Mesenchymal stem cell (in vitro differentiated cells and primary cell): ENCODE measurements around the gene ASB9.

Experiments
- DNase-seq: peaks from one replicate; pipeline ENCODE4 v3.0.0-alpha.2; 2013
- H2AFZ ChIP-seq: one replicate; pipeline ENCODE4 v1.6.1; 2013; ENCODE audit warnings: low read depth, mild to moderate bottlenecking, control low read depth, inconsistent platforms, low read length, moderate library complexity
- H2AK5ac ChIP-seq: 2 replicates; pipeline ENCODE4 v1.6.1; 2013; ENCODE audit warnings: low read length, moderate library complexity, mild to moderate bottlenecking, inconsistent platforms; ENCODE audit not compliant: severe bottlenecking
- H2BK120ac ChIP-seq: one replicate; pipeline ENCODE4 v1.6.1; 2013; ENCODE audit warnings: low read depth, mild to moderate bottlenecking, inconsistent platforms, low read length, moderate library complexity
- H2BK12ac ChIP-seq, 2 experiments: one replicate each; pipeline ENCODE4 v1.6.1; 2013; ENCODE audit warnings: inconsistent platforms in 2 of 2, low read length in 2 of 2, mild to moderate bottlenecking in 2 of 2, moderate library complexity in 2 of 2, control low read depth in 1 of 2
- H2BK15ac ChIP-seq: one replicate; pipeline ENCODE4 v1.6.1; 2013; ENCODE audit warnings: mild to moderate bottlenecking, low read depth, inconsistent platforms; ENCODE audit not compliant: poor library complexity, severe bottlenecking
- H2BK5ac ChIP-seq: 2 replicates; pipeline ENCODE4 v1.6.1; 2013; ENCODE audit warnings: low read depth, mild to moderate bottlenecking, low read length, control low read depth, inconsistent platforms; ENCODE audit not compliant: poor library complexity, severe bottlenecking
- H3K14ac ChIP-seq, 2 experiments: one replicate each; pipeline ENCODE4 v1.6.1; 2013; ENCODE audit warnings: inconsistent platforms in 2 of 2, low read length in 2 of 2, control low read depth in 1 of 2, mild to moderate bottlenecking in 1 of 2, moderate library complexity in 1 of 2
- H3K18ac ChIP-seq, 2 experiments: one replicate each; pipeline ENCODE4 v1.6.1; 2013; ENCODE audit warnings: inconsistent platforms in 2 of 2, low read length in 2 of 2, control low read depth in 1 of 2, low read depth in 1 of 2, mild to moderate bottlenecking in 1 of 2
- H3K23ac ChIP-seq, 2 experiments: one replicate each; pipeline ENCODE4 v1.6.1; 2013; ENCODE audit warnings: inconsistent platforms in 2 of 2, low read length in 2 of 2, mild to moderate bottlenecking in 2 of 2, moderate library complexity in 2 of 2, control low read depth in 1 of 2
- H3K27ac ChIP-seq: 2 replicates; pipeline ENCODE4 v1.5.1; 2013; ENCODE audit warnings: mild to moderate bottlenecking, moderate library complexity, low read length, control low read depth, inconsistent platforms; ENCODE audit not compliant: poor library complexity, severe bottlenecking
- H3K27me3 ChIP-seq, 2 experiments: 2 replicates each; pipeline versions ENCODE4 v1.6.1 to v1.7.0; 2013; ENCODE audit warnings: low read length in 2 of 2, mild to moderate bottlenecking in 2 of 2, moderate library complexity in 2 of 2, control low read depth in 1 of 2, inconsistent platforms in 1 of 2; ENCODE audit not compliant: control insufficient read depth in 1 of 2, insufficient read depth in 1 of 2
- H3K36me3 ChIP-seq, 2 experiments: 2 replicates each; pipeline versions ENCODE4 v1.6.1 to v1.7.0; 2013; ENCODE audit warnings: low read length in 2 of 2, control low read depth in 1 of 2, inconsistent platforms in 1 of 2, low read depth in 1 of 2, mild to moderate bottlenecking in 1 of 2; ENCODE audit not compliant: insufficient read depth in 2 of 2, control insufficient read depth in 1 of 2
- H3K4ac ChIP-seq, 2 experiments: one replicate each; pipeline ENCODE4 v1.6.1; 2013; ENCODE audit warnings: inconsistent platforms in 2 of 2, low read length in 2 of 2, mild to moderate bottlenecking in 2 of 2, moderate library complexity in 2 of 2, control low read depth in 1 of 2, low read depth in 1 of 2
- H3K4me1 ChIP-seq: 2 replicates; pipeline ENCODE4 v1.6.1; 2013; ENCODE audit warnings: low read depth, low read length, control low read depth; ENCODE audit not compliant: control insufficient read depth, insufficient read depth
- H3K4me2 ChIP-seq: 2 replicates; pipeline ENCODE4 v1.6.1; 2013; ENCODE audit warnings: low read length, mild to moderate bottlenecking, inconsistent platforms; ENCODE audit not compliant: poor library complexity, severe bottlenecking
- H3K4me3 ChIP-seq, 2 experiments: 2 replicates each; pipeline versions ENCODE4 v1.5.1 to v1.7.0; 2013; ENCODE audit warnings: low read length in 2 of 2, mild to moderate bottlenecking in 2 of 2, control low read depth in 1 of 2, low read depth in 1 of 2; ENCODE audit not compliant: insufficient read depth in 1 of 2
- H3K79me1 ChIP-seq: replicated peaks from 2 replicates; pipeline ENCODE4 v1.6.1; 2013; ENCODE audit warnings: mild to moderate bottlenecking, control low read depth, low read length, inconsistent platforms; ENCODE audit not compliant: poor library complexity, severe bottlenecking
- H3K9ac ChIP-seq: 2 replicates; pipeline ENCODE4 v1.7.0; 2013; ENCODE audit warnings: mild to moderate bottlenecking, low read length, moderate library complexity
- H3K9me3 ChIP-seq: 2 replicates; pipeline ENCODE4 v1.7.0; 2013; ENCODE audit warnings: mild to moderate bottlenecking, low read length; ENCODE audit not compliant: control insufficient read depth
- H4K8ac ChIP-seq: one replicate; pipeline ENCODE4 v1.6.1; 2013; ENCODE audit warnings: inconsistent platforms, mild to moderate bottlenecking, low read length, moderate library complexity
- H4K91ac ChIP-seq: one replicate; pipeline ENCODE4 v1.6.1; 2013; ENCODE audit warnings: mild to moderate bottlenecking, low read length, inconsistent platforms
- WGBS: methylation state at CpG from one replicate; pipeline ENCODE4 v1.1.7; 2013; ENCODE audit warnings: mixed read lengths; 5-methylcytosine and 5-hydroxymethylcytosine counted together

The ASB9 gene

DNA sequence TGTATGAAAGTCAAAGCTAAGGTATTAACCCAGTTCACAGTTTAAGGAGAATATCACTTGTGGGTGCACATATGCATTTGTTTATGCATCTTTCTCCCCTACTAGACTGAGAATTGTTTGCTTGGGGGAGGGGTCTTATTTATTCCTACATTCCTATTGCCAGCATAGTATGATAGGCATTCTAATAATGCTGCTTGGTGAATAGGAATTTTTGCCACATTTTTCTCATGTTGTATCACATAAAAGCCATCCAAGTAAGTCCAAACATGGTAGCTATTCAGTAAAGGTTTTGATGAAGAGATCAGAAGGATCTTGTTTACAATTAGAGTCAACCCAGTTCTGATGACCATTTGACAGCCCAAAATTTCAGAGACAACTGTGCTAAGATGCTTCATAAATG lies 48.6 kb downstream of the ASB9 start:
- H3K18ac ChIP-seq, result no peak overlapping the region
- no peak overlapping the region for H3K14ac ChIP-seq
- H4K91ac ChIP-seq, result no peak overlapping the region
- no peak overlapping the region for H3K9ac ChIP-seq
- H3K4me1 ChIP-seq, result no peaks in the 10 kb centered on the region
- H2AFZ ChIP-seq, result no peak overlapping the region
- no peak overlapping the region for H2BK120ac ChIP-seq
- no peak overlapping the region for H2BK15ac ChIP-seq
- no peaks in the 10 kb centered on the region for H3K36me3 ChIP-seq
- H3K4me2 ChIP-seq, result no peak overlapping the region
- no peaks in the 10 kb centered on the region for H3K9me3 ChIP-seq
- H2BK5ac ChIP-seq, result no peak overlapping the region
- H3K4ac ChIP-seq, result no peak overlapping the region
- H2AK5ac ChIP-seq, result no peak overlapping the region
- peaks cover 0 to 28% of the 10 kb centered on the region in 2 experiments for H3K27me3 ChIP-seq
- no peaks in the 10 kb centered on the region for H3K79me1 ChIP-seq
- DNase-seq, result no peak
- no peak overlapping the region for H3K27ac ChIP-seq
- H4K8ac ChIP-seq, result no peak overlapping the region
- no peak overlapping the region for H3K4me3 ChIP-seq
- H3K23ac ChIP-seq, result no peak overlapping the region
- no peak overlapping the region for H2BK12ac ChIP-seq

GRCh38 chrX:15217161-15217560 lies 52.7 kb downstream of the ASB9 start:
- Histone ChIP-seq H3K18ac (no peak overlapping the region), H2BK12ac (no peak overlapping the region), H2BK5ac (no peak overlapping the region), H4K8ac (no peak overlapping the region), H3K4me2 (no peak overlapping the region), H3K79me1 (no peaks in the 10 kb centered on the region), H3K27me3 (peaks cover 0 to 12% of the 10 kb centered on the region in 2 experiments), H3K4me1 (no peaks in the 10 kb centered on the region), H2BK15ac (no peak overlapping the region), H3K4me3 (no peak overlapping the region), H3K9me3 (no peaks in the 10 kb centered on the region), H3K27ac (no peak overlapping the region), H4K91ac (no peak overlapping the region), H2BK120ac (no peak overlapping the region), H2AK5ac (no peak overlapping the region), H2AFZ (no peak overlapping the region), H3K4ac (no peak overlapping the region), H3K36me3 (no peaks in the 10 kb centered on the region), H3K9ac (no peak overlapping the region), H3K14ac (no peak overlapping the region), H3K23ac (no peak overlapping the region)
- DNase-seq, result no peak
- WGBS, result 100% methylated on average over 1 of the region's 1 CpG

- Histone ChIP-seq H4K8ac (no peak overlapping the region), H4K91ac (no peak overlapping the region), H2BK120ac (no peak overlapping the region), H3K79me1 (no peaks in the 10 kb centered on the region), H3K36me3 (no peaks in the 10 kb centered on the region), H2BK12ac (no peak overlapping the region), H3K4me1 (no peaks in the 10 kb centered on the region), H3K27ac (no peak overlapping the region), H3K9ac (no peak overlapping the region), H3K23ac (no peak overlapping the region), H2BK5ac (no peak overlapping the region), H3K4me3 (no peak overlapping the region), H2AFZ (no peak overlapping the region), H3K9me3 (no peaks in the 10 kb centered on the region), H3K14ac (no peak overlapping the region), H2BK15ac (no peak overlapping the region), H2AK5ac (no peak overlapping the region), H3K18ac (no peak overlapping the region), H3K4ac (no peak overlapping the region), H3K4me2 (no peak overlapping the region), H3K27me3 (peaks cover 0 to 5% of the 10 kb centered on the region in 2 experiments)
- WGBS, result no CpG with 5 or more reads among the region's 1 CpG
- no peak for DNase-seq
Observed at GRCh38 chrX:15216280-15216679, 53.6 kb downstream of the ASB9 start.

GRCh38 chrX:15215366-15215765 lies 54.5 kb downstream of the ASB9 start:
- Histone ChIP-seq H4K8ac (no peak overlapping the region), H3K9me3 (no peaks in the 10 kb centered on the region), H2AFZ (no peak overlapping the region), H3K9ac (no peak overlapping the region), H3K79me1 (no peaks in the 10 kb centered on the region), H2BK5ac (no peak overlapping the region), H3K4ac (no peak overlapping the region), H3K23ac (no peak overlapping the region), H3K4me1 (no peaks in the 10 kb centered on the region), H2AK5ac (no peak overlapping the region), H3K14ac (no peak overlapping the region), H2BK15ac (no peak overlapping the region), H3K27ac (no peak overlapping the region), H3K18ac (no peak overlapping the region), H3K4me2 (no peak overlapping the region), H3K4me3 (no peak overlapping the region), H3K36me3 (no peaks in the 10 kb centered on the region), H2BK120ac (no peak overlapping the region), H4K91ac (no peak overlapping the region), H3K27me3 (peaks cover 0 to 3% of the 10 kb centered on the region in 2 experiments), H2BK12ac (no peak overlapping the region)
- 96% methylated on average over 2 of the region's 2 CpGs for WGBS
- DNase-seq, result no peak
